Measurements from ENCODE around the gene SMIM45.

Gene SMIM45

GRCh38 chr22:41957941-41958556, 6.1 kb downstream of the SMIM45 start:
- DNase-seq (ENCODE audit: low read depth): no peak
- no peak for TF ChIP-seq CTCF (IDR thresholded peaks at IDR 0.05; ENCODE audit: low read depth, low read length, missing control alignments)
- H3K4me3 ChIP-seq (ENCODE audit: low read depth, low read length): no peak overlapping the region
- in situ Hi-C loops (cut with HindIII; ENCODE audit: low sequenced_read_pairs): no loop called here

GRCh38 chr22:41963453-41964111, 11.6 kb downstream of the SMIM45 start:
- TF ChIP-seq CTCF (IDR thresholded peaks at IDR 0.05; ENCODE audit: low read depth, low read length, missing control alignments): no peak
- no peak overlapping the region for H3K4me3 ChIP-seq (ENCODE audit: low read depth, low read length)
- DNase-seq (ENCODE audit: low read depth): peak; percentile 72
- in situ Hi-C loops (cut with HindIII; ENCODE audit: low sequenced_read_pairs): no loop called here

GRCh38 chr22:41964112-41964491, 12.2 kb downstream of the SMIM45 start:
- TF ChIP-seq CTCF (IDR thresholded peaks at IDR 0.05; ENCODE audit: low read depth, low read length, missing control alignments): no peak
- in situ Hi-C loops (cut with HindIII; ENCODE audit: low sequenced_read_pairs): no loop called here
- no peak for DNase-seq (ENCODE audit: low read depth)
- no peak overlapping the region for H3K4me3 ChIP-seq (ENCODE audit: low read depth, low read length)

GRCh38 chr22:41966225-41966606, 14.3 kb downstream of the SMIM45 start:
- no peak overlapping the region for H3K4me3 ChIP-seq (ENCODE audit: low read depth, low read length)
- DNase-seq (ENCODE audit: low read depth): no peak
- in situ Hi-C loops (cut with HindIII; ENCODE audit: low sequenced_read_pairs): no loop called here

DNA sequence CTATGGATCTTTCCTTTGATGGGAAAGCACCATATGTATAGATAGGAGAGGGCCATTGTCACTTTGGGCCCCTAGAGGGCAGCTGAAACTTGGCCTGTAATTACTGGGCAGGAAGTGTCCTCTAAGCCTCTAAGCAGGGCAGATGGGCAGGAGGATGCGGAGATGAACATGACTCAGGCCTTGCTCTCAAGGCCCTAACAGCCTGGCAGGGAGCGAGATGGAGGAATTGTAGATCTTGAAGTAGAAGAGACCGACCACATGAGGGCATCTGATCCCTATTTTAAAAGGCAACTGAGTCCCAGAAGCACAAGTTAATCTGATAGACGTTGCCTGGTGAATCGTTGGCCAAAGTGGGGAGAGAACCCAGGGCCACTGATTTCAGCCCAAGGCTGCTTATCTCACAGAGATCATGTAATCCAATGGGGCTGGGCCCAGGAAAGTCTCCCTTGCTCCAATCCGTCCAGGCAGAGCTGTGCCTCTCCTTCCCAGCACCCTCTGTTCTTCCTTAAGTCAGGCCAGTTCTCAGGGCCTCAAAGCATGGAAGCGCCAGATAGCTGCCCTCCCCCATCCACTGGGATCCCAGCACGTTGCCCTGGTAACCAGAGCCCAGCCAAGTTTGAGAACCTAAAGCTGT, 14.8 kb downstream of the SMIM45 start:
- TF ChIP-seq CTCF (IDR thresholded peaks at IDR 0.05; ENCODE audit: low read depth, low read length, missing control alignments): peak; percentile 39
- in situ Hi-C loops (cut with HindIII; ENCODE audit: low sequenced_read_pairs): no loop called here
- H3K4me3 ChIP-seq (ENCODE audit: low read depth, low read length): no peak overlapping the region
- DNase-seq (ENCODE audit: low read depth): peak; percentile 62

More at GRCh38 chr22:41966225-41966606, 14.3 kb downstream of the SMIM45 start:
- TF ChIP-seq CTCF (IDR thresholded peaks at IDR 0.05; ENCODE audit: low read depth, low read length, missing control alignments): no peak

DNA sequence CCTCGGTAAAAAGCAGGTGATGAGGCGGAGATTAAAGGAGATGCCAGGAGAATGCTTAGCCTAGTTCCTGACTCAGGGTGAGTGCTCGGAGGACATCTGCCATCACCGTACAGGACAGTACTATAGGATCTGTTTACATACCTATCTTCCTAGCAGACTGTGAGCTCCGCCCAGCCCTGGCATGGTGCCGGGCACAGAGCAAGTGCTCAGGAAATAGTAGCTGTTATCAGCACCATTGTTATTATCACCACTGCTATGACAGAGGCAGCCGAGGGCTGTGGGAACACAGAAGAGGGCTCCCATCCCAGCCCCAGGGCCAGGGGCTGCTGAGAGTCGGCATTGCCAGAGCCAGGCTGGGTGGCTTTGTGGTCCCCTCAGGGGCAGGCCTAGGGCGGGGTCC, 16.7 kb downstream of the SMIM45 start:
- in situ Hi-C loops (cut with HindIII; ENCODE audit: low sequenced_read_pairs): no loop called here
- no peak for TF ChIP-seq CTCF (IDR thresholded peaks at IDR 0.05; ENCODE audit: low read depth, low read length, missing control alignments)
- no peak for DNase-seq (ENCODE audit: low read depth)
- no peak overlapping the region for H3K4me3 ChIP-seq (ENCODE audit: low read depth, low read length)
